PC-3 (cell line): Measurements from ENCODE around the gene ZNF232. TPM values are rescaled to one million over a fixed set of nuclear protein-coding genes. Genes with fewer than 3 reads are reported as not detected.
"Not testable (repeated sequence)": the region's sequence is repeated elsewhere in the genome, so short reads cannot be mapped to it uniquely, and the experiment has no call there.

Experiments used
- ATAC-seq: fragments of 200-7000 bp; cut with Tn5 transposase; 2 replicates; pipeline ENCODE4 v1.9.1; 2020; ENCODE audit warnings: mild to moderate bottlenecking, moderate library complexity
- Bru-seq: library from RNA; stranded (reverse); fragments of 400-500 nt; gene quantifications from one replicate; lab custom pipeline; 2021; lab: Mats Ljungman, UMichigan
- BruChase-seq, 2 experiments: library from RNA; stranded (reverse); fragments of 400-500 nt; gene quantifications; one replicate each; lab custom pipeline; 2021; lab: Mats Ljungman, UMichigan
- BruUV-seq: library from RNA; stranded (reverse); fragments of 400-500 nt; replicated peaks from 2 replicates; lab custom pipeline; 2021; lab: Mats Ljungman, UMichigan
- CTCF ChIA-PET: fragments of 300-600 bp; sonication (Branson Sonifier 250); formaldehyde crosslinking; loops from one replicate; lab custom pipeline; 2022; ENCODE audit warnings: antibody characterized with exemption; lab: Charles Lee
- POLR2A ChIA-PET: fragments of 300-600 bp; sonication (Branson Sonifier 250); formaldehyde crosslinking; loops from one replicate; lab custom pipeline; 2022; ENCODE audit warnings: antibody characterized with exemption; ENCODE audit not compliant: unreplicated experiment; lab: Charles Lee
- DNase-seq: peaks from one replicate; pipeline ENCODE4 v3.0.0-alpha.2; 2015
- H2AFZ ChIP-seq: fragments of 300-600 bp; sonication (generic); 2 replicates; pipeline ENCODE4 v1.6.0; 2016; ENCODE audit warnings: antibody characterized with exemption, low read length
- H3F3A ChIP-seq: fragments of 300-600 bp; sonication (generic); one replicate; pipeline ENCODE4 v1.6.0; 2017; ENCODE audit warnings: antibody characterized with exemption, low read length, control low read depth, mild to moderate bottlenecking; ENCODE audit not compliant: unreplicated experiment
- H3K27ac ChIP-seq: fragments of 300-600 bp; sonication (generic); 2 replicates; pipeline ENCODE4 v1.5.1; 2016; ENCODE audit warnings: mild to moderate bottlenecking, low read length
- H3K27me3 ChIP-seq: fragments of 300-600 bp; sonication (generic); 2 replicates; pipeline ENCODE4 v1.6.1; 2016; ENCODE audit warnings: low read length, mixed read lengths
- H3K36me3 ChIP-seq: fragments of 300-600 bp; sonication (generic); 2 replicates; pipeline ENCODE4 v1.6.1; 2016; ENCODE audit warnings: low read depth, mixed run types, low read length, mixed read lengths
- H3K4me1 ChIP-seq: fragments of 300-600 bp; sonication (generic); 2 replicates; pipeline ENCODE4 v1.5.1; 2016; ENCODE audit warnings: low read length; ENCODE audit not compliant: insufficient read depth
- H3K4me2 ChIP-seq: fragments of 300-600 bp; sonication (generic); 2 replicates; pipeline ENCODE4 v1.6.0; 2016; ENCODE audit warnings: low read length
- H3K4me3 ChIP-seq: fragments of 300-600 bp; sonication (generic); 2 replicates; pipeline ENCODE4 v1.5.1; 2016; ENCODE audit warnings: mild to moderate bottlenecking, low read length, mixed read lengths
- H3K79me2 ChIP-seq: fragments of 300-600 bp; sonication (generic); 2 replicates; pipeline ENCODE4 v1.6.1; 2017; ENCODE audit warnings: low read length, mixed read lengths
- H3K9ac ChIP-seq: fragments of 300-600 bp; sonication (generic); 2 replicates; pipeline ENCODE4 v1.6.0; 2016; ENCODE audit warnings: mild to moderate bottlenecking, low read length
- H3K9me2 ChIP-seq: fragments of 300-600 bp; sonication (generic); replicated peaks from 2 replicates; pipeline ENCODE4 v1.6.1; 2016; ENCODE audit warnings: mixed run types, low read length, mixed read lengths
- H3K9me3 ChIP-seq: fragments of 300-600 bp; sonication (generic); 2 replicates; pipeline ENCODE4 v1.6.1; 2016; ENCODE audit warnings: low read length, mixed read lengths
- H4K20me1 ChIP-seq: fragments of 300-600 bp; sonication (generic); 2 replicates; pipeline ENCODE4 v1.6.1; 2016; ENCODE audit warnings: low read length, mixed read lengths
- CTCF ChIP-seq: fragments of 300-600 bp; sonication (generic); conservative IDR thresholded peaks from 2 replicates; pipeline ENCODE4 v1.5.1; 2017; ENCODE audit warnings: antibody characterized with exemption, low read depth, mild to moderate bottlenecking, low read length
- EZH2 ChIP-seq: fragments of 300-600 bp; sonication (generic); IDR thresholded peaks from one replicate; pipeline ENCODE4 v1.6.1; 2017; ENCODE audit warnings: antibody characterized with exemption, mild to moderate bottlenecking, low read length; ENCODE audit not compliant: unreplicated experiment
- EZH2phosphoT487 ChIP-seq: fragments of 300-600 bp; sonication (generic); IDR thresholded peaks from 2 replicates; pipeline ENCODE4 v1.6.1; 2018; ENCODE audit warnings: mild to moderate bottlenecking, antibody characterized with exemption, low read length, borderline replicate concordance
- intact Hi-C: fragments of 100-400 bp; cut with micrococcal nuclease; formaldehyde crosslinking; loops from 2 replicates; pipeline ENCODE4 v1.9.0; 2023
- long read RNA-seq: library from polyadenylated mRNA; unstranded; transcript quantifications from one replicate; pipeline ENCODE4 v2.0.0, GENCODE V29; 2021; ENCODE audit not compliant: unreplicated experiment
- total RNA-seq: library from RNA; depleted of rRNA; stranded (reverse); fragments of >200 nt; gene quantifications from 2 replicates; pipeline ENCODE4 v1.2.3, GENCODE V29; 2014; rRNA removed

ZNF232 gene
- 3.5 and 4.7 TPM in 2 replicates for total RNA-seq
- percentile 42 among the genes with signal in this experiment for Bru-seq, nascent RNA
- percentile 45 among the genes with signal in this experiment for BruChase-seq, experiment 1, labeled RNA remaining after a 6-hour chase
- BruChase-seq, experiment 2, labeled RNA remaining after a 2-hour chase, result percentile 46 among the genes with signal in this experiment
- long read RNA-seq, partial matches to known transcripts, result 4 of 10 reads
- long read RNA-seq, other reads (novel, unspliced or antisense), result 5 of 10 reads

- Histone ChIP-seq H3K9me2 (no peaks in the 10 kb centered on the region), H3K27me3 (no peaks in the 10 kb centered on the region), H3K27ac (no peak within 1 kb of the TSS), H3K9me3 (no peaks in the 10 kb centered on the region), H2AFZ (peak within 1 kb of the TSS; percentile 94), H3K4me1 (no peaks in the 10 kb centered on the region; the same call in 1 of the 2 replicates), H3K9ac (peak within 1 kb of the TSS; percentile 69), H3K4me3 (peak within 1 kb of the TSS; percentile 71), H3K79me2 (peaks cover 10% of the 10 kb centered on the region; the same call in 1 of the 2 replicates), H4K20me1 (no peaks in the 10 kb centered on the region), H3K4me2 (peak within 1 kb of the TSS; percentile 84), H3F3A (no peaks in the 10 kb centered on the region), H3K36me3 (peaks cover 29% of the 10 kb centered on the region)
- ChIA-PET POLR2A (no interaction called here), CTCF (no interaction called here)
- ATAC-seq (peak; percentile 93), DNase-seq (peak; percentile 91)
- intact Hi-C loops, result no loop called here
- TF ChIP-seq EZH2phosphoT487 (no peak), CTCF (no peak), EZH2 (no peak)
- no TSS peak for BruUV-seq
Measured at GRCh38 chr17:5111402-5112204, at the start of gene ZNF232. TSS of gene ZNF232 (minus strand) at chr17:5111878. CDS start at chr17:5111822, 56 bp downstream.

GRCh38 chr17:5160702-5161101 is 49.0 kb upstream of the ZNF232 start:
- POLR2A ChIA-PET, intact Hi-C loops, BruUV-seq: not testable (repeated sequence)

GRCh38 chr17:5146122-5146521 is 34.4 kb upstream of the ZNF232 start:
- not testable (repeated sequence) for BruUV-seq, ATAC-seq

More at GRCh38 chr17:5160702-5161101, 49.0 kb upstream of the ZNF232 start:
- H3K9ac ChIP-seq, H2AFZ ChIP-seq, H3K4me2 ChIP-seq, H3K27ac ChIP-seq, H3K9me2 ChIP-seq, DNase-seq, H3K4me1 ChIP-seq, H3K9me3 ChIP-seq, H3K4me3 ChIP-seq, H3F3A ChIP-seq, CTCF ChIA-PET, H4K20me1 ChIP-seq, H3K79me2 ChIP-seq, H3K36me3 ChIP-seq, H3K27me3 ChIP-seq, ATAC-seq: not testable (repeated sequence)

GRCh38 chr17:5142877-5143276 is 31.2 kb upstream of the ZNF232 start:
- H3K9me3 ChIP-seq, POLR2A ChIA-PET, H3K9ac ChIP-seq, H3K27me3 ChIP-seq, H3K4me1 ChIP-seq, BruUV-seq, H3K36me3 ChIP-seq, ATAC-seq, H4K20me1 ChIP-seq, H3K9me2 ChIP-seq, H2AFZ ChIP-seq, H3F3A ChIP-seq, H3K4me3 ChIP-seq, intact Hi-C loops, H3K79me2 ChIP-seq, H3K27ac ChIP-seq, H3K4me2 ChIP-seq, CTCF ChIA-PET, DNase-seq: not testable (repeated sequence)

More at GRCh38 chr17:5146122-5146521, 34.4 kb upstream of the ZNF232 start:
- H2AFZ ChIP-seq, H3K9me2 ChIP-seq, H3K79me2 ChIP-seq, H3K4me3 ChIP-seq, H3K27me3 ChIP-seq, H3K27ac ChIP-seq, intact Hi-C loops, DNase-seq, CTCF ChIA-PET, H3K9me3 ChIP-seq, H4K20me1 ChIP-seq, H3K36me3 ChIP-seq, H3K4me1 ChIP-seq, H3F3A ChIP-seq, H3K9ac ChIP-seq, POLR2A ChIA-PET, H3K4me2 ChIP-seq: not testable (repeated sequence)
